ENCODE measurements around the gene PSMB11.

Gene PSMB11

DNA sequence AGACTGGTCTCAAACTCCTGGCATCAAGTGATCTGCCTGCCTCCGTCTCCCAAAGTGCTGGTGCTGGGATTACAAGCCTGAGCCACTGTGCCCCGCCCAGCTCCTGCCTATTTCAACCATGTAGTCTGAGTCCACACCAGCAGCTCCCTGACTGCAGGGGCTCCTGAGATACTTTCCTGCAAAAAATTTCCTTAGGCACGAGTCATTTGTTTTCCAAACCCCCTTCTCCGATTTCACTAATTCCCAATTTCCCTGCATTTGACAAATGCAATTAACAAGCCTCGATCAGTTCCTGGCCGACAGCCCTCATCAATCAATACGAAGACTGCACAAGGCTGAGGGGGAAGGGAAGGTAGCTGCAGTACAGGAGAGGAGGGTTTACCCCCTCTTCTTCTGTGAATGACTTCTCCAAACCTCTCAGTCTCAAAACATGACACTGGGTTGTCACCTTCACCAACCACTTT, 17.4 kb upstream of the PSMB11 start:
- DNase-seq (ENCODE audit: low spot score) = no peak
- TF ChIP-seq, protein P1, sequence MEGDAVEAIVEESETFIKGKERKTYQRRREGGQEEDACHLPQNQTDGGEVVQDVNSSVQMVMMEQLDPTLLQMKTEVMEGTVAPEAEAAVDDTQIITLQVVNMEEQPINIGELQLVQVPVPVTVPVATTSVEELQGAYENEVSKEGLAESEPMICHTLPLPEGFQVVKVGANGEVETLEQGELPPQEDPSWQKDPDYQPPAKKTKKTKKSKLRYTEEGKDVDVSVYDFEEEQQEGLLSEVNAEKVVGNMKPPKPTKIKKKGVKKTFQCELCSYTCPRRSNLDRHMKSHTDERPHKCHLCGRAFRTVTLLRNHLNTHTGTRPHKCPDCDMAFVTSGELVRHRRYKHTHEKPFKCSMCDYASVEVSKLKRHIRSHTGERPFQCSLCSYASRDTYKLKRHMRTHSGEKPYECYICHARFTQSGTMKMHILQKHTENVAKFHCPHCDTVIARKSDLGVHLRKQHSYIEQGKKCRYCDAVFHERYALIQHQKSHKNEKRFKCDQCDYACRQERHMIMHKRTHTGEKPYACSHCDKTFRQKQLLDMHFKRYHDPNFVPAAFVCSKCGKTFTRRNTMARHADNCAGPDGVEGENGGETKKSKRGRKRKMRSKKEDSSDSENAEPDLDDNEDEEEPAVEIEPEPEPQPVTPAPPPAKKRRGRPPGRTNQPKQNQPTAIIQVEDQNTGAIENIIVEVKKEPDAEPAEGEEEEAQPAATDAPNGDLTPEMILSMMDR (IDR thresholded peaks at IDR 0.05; ENCODE audit: extremely low read depth, missing control alignments) = no peak

DNA sequence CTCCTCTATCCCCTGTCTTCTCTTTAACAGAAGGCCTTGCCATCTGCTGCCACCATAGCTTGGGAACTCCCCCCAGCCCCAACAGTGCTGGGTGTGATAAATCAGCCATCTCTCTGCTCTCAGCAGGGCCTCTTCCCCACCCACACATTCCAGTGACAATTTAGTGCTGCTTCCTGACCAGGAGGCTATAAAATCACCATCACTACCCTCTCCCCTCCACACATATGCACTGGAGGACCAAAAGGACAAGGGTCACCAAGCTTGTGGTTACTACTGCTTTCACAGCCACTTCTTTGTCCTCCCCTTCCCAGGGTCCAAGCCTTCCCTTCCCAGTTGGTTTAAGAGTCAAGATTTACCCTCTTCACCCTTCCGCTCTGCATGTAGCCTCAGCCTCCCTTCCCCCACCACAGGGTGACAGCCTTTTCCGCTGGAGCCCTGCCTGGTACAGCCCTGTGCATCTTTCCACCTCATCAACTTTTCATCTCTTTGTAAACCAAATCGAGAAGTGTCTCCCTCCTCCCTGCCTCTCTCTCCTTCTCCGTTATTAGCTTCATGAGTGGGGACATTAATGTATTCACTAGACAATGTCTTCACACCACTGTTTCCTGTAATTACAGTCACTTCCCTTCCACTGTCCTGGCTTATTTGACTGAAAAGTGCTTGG, 16.7 kb upstream of the PSMB11 start:
- DNase-seq (ENCODE audit: low spot score) = no peak
- TF ChIP-seq, protein P1 (IDR thresholded peaks at IDR 0.05; ENCODE audit: extremely low read depth, missing control alignments) = no peak

DNA sequence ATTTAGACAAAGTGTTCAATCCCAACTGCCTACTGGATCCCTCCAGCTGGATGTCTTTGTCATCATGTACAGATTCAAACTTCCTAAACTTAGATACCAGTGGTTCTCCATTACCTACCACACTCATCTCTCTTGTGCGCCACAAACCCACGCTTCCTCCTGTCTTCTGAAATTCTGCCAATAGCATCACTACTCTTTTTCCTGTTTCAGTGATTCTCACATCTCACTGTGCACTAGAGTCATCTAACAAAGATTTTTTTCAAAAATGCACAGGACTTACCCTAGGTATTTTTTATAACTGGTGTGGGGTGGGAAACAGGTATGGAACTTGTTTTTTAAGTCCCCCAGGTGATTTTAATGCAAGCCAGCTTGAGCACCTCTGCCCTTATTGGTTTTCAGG, 13.2 kb upstream of the PSMB11 start:
- DNase-seq (ENCODE audit: low spot score) = no peak
- TF ChIP-seq, protein P1 (IDR thresholded peaks at IDR 0.05; ENCODE audit: extremely low read depth, missing control alignments) = no peak

DNA sequence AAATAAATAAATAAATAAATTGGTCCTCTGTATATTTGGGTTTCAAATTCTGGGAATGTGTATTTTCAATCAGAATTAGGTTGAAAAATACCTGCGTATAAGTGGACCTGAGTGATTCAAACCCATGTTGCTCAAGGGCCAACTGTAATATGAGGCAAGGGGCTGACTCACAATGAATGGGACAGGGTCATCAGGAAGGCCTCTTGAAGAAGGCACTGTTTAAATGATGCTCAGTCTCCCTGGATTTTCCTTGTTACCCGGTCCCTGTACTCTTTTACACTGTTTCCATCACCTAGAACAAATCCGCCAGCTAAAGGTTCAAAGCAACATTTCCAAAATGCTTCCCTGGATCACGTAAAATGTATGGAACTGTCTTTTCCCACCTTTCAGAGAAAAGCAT, 11.1 kb upstream of the PSMB11 start:
- TF ChIP-seq, protein P1 (IDR thresholded peaks at IDR 0.05; ENCODE audit: extremely low read depth, missing control alignments) = no peak
- no peak for DNase-seq (ENCODE audit: low spot score)

DNA sequence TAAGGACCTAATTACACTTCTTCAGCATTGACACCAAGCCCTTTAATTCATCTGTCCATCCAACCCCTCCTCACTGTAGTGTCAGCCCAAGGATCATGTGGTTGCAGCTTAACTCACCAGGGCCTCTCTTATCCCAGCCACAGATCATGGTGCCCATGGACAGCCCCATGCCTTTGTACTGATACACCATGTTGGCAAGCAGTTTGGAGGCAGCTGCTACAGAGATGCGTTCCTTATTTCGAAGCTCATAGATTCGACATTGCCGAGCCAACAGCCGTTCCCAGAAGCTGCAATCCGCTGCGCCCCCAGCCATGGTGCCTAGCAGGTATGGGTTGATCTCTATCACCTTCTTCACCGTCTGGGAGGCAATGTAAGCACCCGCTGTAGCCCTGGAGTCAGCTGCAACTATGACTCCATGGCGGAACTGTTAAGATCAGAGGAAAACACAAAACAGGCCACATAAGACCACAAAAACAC, 8.7 kb upstream of the PSMB11 start:
- TF ChIP-seq, protein P1 (IDR thresholded peaks at IDR 0.05; ENCODE audit: extremely low read depth, missing control alignments) = no peak
- DNase-seq (ENCODE audit: low spot score) = no peak

DNA sequence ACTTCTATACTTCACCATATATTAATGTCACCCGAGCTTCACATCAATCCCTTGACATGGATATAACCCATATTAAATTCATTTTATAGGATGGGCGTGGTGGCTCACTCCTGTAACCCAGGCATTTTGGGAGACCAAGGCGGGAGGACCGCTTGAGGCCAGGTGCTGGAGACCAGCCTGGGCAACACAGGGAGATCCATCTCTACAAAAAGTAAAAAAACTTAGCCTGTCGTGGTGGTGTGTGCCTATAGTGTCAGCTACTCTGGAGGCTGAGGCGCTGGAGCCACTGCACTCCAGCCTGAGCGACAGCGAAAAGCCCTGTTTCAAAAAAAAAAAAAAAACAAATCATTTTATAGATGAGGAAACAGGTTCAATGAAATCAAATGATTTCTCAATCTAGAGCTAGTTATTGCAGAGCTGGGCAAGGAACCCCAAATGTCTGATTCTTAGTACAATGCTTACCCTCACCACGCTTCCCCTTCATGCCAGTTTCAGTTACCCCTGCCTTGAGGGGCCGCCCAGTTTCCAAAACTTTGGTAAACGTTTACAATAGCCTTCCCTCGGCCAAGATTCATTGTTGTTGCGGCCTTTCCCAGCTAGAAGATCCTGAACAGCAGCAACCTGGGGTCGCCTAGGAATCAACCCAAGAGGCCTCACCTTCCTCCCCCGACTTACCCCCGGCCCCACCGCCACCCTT, 8.1 kb upstream of the PSMB11 start:
- DNase-seq (ENCODE audit: low spot score) = no peak
- TF ChIP-seq, protein P1 (IDR thresholded peaks at IDR 0.05; ENCODE audit: extremely low read depth, missing control alignments) = no peak
